Peyer's patch (tissue), 4 donors: Measurements from ENCODE around the gene MAEA.

ENCODE experiments used
- CTCF ChIP-seq, 6 experiments: fragments of 450-650 bp in 4 of 6; fragments of 200-600 bp in 2 of 6; sonication (generic) in 1 of 6; IDR thresholded peaks; one replicate each; pipeline ENCODE4 v1.5.1; 2017 to 2019; ENCODE audit warnings: antibody characterized with exemption in 6 of 6, mild to moderate bottlenecking in 3 of 6, moderate library complexity in 1 of 6
- POLR2A ChIP-seq, 2 donors: fragments of 450-650 bp; IDR thresholded peaks; one replicate each; pipeline ENCODE4 v1.5.1; 2017; ENCODE audit warnings: antibody characterized with exemption in 2 of 2, mild to moderate bottlenecking in 2 of 2, moderate library complexity in 2 of 2

- TF ChIP-seq POLR2A (IDR thresholded peaks at IDR 0.05): no peak
- TF ChIP-seq CTCF (IDR thresholded peaks at IDR 0.05): no peak
Observed at GRCh38 chr4:1375051-1375721, 85.5 kb downstream of the MAEA start.
